Glutamatergic neuron (in vitro differentiated cells): ENCODE results near the gene LHX3. TPM values are rescaled to one million over a fixed set of nuclear protein-coding genes. Genes with fewer than 3 reads are reported as not detected.

ENCODE experiments used
- DNase-seq: peaks from one replicate; pipeline ENCODE4 v3.0.0; 2022
- H3K27ac Mint-ChIP-seq: one replicate; pipeline ENCODE4 v1.8.0; 2020; ENCODE audit warnings: mild to moderate bottlenecking, mixed read lengths, inconsistent platforms; ENCODE audit not compliant: unreplicated experiment
- H3K27me3 Mint-ChIP-seq: one replicate; pipeline ENCODE4 v1.8.0; 2020; ENCODE audit warnings: mild to moderate bottlenecking, moderate library complexity, mixed read lengths, inconsistent platforms; ENCODE audit not compliant: unreplicated experiment
- H3K36me3 Mint-ChIP-seq: one replicate; pipeline ENCODE4 v1.8.0; 2020; ENCODE audit warnings: mild to moderate bottlenecking, mixed read lengths, inconsistent platforms; ENCODE audit not compliant: unreplicated experiment
- H3K4me1 Mint-ChIP-seq: one replicate; pipeline ENCODE4 v1.8.0; 2020; ENCODE audit warnings: mild to moderate bottlenecking, low read depth, mixed read lengths, inconsistent platforms; ENCODE audit not compliant: unreplicated experiment
- H3K4me3 Mint-ChIP-seq: one replicate; pipeline ENCODE4 v1.8.0; 2020; ENCODE audit warnings: mild to moderate bottlenecking, mixed read lengths, inconsistent platforms; ENCODE audit not compliant: unreplicated experiment
- H3K9me3 Mint-ChIP-seq: one replicate; pipeline ENCODE4 v1.8.0; 2020; ENCODE audit warnings: mild to moderate bottlenecking, moderate library complexity, mixed read lengths, inconsistent platforms; ENCODE audit not compliant: unreplicated experiment
- total RNA-seq: library from RNA; stranded (reverse); fragmentation: NEBNext Ultra II Directional; extraction: Animal tissue kit (Norgen Biotek cat#: 25700); gene quantifications from one replicate; pipeline ENCODE4 v1.2.1, GENCODE V29; 2021; ENCODE audit not compliant: unreplicated experiment
- TF ChIP-seq, protein P1 (sequence below): fragments of 200-600 bp; sonication (generic); IDR thresholded peaks from one replicate; pipeline ENCODE4 v1.5.0; 2021; ENCODE audit not compliant: partially characterized antibody, unreplicated experiment

Gene LHX3
- total RNA-seq, 1 donor from 2014 or later: 0.81 TPM

DNA sequence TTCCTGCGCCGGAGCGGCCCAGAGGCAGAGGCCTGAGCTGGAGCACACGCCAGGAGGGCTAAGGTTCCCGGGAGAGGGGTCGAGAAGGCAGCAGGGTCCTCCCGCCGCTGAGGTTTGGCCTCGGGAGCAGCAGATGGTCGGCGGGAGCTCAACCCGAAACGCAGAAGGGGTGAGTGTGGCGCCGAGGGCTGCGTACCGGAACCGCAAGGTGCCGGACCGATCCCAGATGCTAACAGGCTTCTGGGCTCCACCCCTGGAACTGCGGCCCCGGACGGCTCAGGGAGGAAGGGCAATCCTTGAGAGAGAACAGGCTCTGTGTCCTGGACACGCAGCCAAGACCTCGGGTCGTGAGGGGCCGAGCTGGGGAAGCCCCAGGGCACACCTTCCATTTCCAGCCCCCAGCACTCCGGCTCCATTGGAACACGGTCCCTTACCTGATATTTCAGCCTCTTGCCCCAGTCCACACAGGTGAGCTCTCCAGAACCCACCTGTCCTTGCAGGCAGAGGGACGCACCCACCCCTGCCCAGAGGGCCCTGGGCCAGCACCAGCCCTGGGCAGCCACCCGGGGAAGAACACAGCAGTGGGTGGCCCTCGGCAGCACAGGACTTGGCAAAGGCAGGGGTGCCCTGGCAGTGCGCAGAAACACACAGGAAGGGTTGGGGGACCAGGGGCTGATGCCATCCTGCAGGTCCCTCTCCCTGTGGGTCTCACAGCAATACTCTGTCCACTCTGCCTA lies 1.4 kb downstream of the LHX3 start:
- TF ChIP-seq, protein P1, sequence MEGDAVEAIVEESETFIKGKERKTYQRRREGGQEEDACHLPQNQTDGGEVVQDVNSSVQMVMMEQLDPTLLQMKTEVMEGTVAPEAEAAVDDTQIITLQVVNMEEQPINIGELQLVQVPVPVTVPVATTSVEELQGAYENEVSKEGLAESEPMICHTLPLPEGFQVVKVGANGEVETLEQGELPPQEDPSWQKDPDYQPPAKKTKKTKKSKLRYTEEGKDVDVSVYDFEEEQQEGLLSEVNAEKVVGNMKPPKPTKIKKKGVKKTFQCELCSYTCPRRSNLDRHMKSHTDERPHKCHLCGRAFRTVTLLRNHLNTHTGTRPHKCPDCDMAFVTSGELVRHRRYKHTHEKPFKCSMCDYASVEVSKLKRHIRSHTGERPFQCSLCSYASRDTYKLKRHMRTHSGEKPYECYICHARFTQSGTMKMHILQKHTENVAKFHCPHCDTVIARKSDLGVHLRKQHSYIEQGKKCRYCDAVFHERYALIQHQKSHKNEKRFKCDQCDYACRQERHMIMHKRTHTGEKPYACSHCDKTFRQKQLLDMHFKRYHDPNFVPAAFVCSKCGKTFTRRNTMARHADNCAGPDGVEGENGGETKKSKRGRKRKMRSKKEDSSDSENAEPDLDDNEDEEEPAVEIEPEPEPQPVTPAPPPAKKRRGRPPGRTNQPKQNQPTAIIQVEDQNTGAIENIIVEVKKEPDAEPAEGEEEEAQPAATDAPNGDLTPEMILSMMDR: no peak
- peaks cover 8% of the 10 kb centered on the region for H3K27me3 Mint-ChIP-seq
- no peaks in the 10 kb centered on the region for H3K36me3 Mint-ChIP-seq
- H3K4me1 Mint-ChIP-seq: peaks cover 15% of the 10 kb centered on the region
- no peak overlapping the region for H3K27ac Mint-ChIP-seq
- no peak for DNase-seq
- peaks cover 6% of the 10 kb centered on the region for H3K9me3 Mint-ChIP-seq
- peak overlapping the region; percentile 30 for H3K4me3 Mint-ChIP-seq

DNA sequence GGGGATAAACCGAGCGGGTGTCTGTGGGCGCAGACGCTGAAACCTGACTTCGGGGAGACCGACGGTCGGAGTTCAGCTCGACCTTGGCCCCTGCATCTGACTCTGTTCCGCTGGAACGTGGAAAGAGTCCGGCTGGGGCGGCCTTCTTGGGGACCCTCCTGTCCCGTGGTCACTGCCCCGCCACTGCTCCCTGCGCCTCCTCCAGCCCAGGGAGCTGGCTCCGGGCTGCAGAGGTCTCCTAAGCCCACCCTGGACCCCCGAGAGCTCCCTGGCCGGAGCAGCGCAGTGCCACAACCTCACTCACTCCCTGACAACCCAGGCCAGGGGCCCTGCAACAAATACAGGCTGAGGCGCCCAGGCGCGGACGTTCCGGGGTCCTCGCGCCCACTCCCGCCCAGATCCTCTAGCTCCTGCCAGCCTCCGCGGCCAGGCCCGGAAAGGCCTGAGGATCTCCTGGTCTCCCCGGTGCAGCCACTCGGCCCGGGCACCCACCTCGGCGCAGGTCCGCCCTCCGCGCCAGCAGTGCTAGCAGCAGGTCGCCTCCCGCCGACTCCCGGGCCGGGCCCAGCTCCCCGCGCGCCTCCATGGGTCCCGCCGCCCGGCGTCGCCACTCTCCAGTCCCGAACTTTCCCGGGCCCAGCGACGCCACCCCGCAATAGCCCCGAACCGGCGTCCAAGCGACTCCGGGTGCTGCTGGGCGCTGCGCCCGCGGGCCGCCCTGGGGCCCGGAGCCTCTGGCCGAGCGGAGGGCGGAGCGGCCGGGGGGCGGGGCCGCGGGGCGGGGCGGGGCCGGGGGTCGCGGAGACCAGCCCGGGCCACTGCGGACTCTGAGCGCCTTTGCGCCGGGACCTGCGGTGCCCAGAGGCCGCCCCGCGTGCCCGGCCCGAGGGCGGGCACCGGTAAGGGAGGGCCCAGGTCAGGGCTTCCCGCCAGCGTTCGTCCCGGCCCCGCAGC lies 2.2 kb downstream of the LHX3 start:
- H3K27me3 Mint-ChIP-seq: peaks cover 12% of the 10 kb centered on the region
- H3K9me3 Mint-ChIP-seq: peaks cover 6% of the 10 kb centered on the region
- DNase-seq: no peak
- H3K27ac Mint-ChIP-seq: no peak overlapping the region
- H3K4me3 Mint-ChIP-seq: no peak overlapping the region
- no peaks in the 10 kb centered on the region for H3K36me3 Mint-ChIP-seq
- TF ChIP-seq, protein P1: no peak
- peaks cover 14% of the 10 kb centered on the region for H3K4me1 Mint-ChIP-seq

DNA sequence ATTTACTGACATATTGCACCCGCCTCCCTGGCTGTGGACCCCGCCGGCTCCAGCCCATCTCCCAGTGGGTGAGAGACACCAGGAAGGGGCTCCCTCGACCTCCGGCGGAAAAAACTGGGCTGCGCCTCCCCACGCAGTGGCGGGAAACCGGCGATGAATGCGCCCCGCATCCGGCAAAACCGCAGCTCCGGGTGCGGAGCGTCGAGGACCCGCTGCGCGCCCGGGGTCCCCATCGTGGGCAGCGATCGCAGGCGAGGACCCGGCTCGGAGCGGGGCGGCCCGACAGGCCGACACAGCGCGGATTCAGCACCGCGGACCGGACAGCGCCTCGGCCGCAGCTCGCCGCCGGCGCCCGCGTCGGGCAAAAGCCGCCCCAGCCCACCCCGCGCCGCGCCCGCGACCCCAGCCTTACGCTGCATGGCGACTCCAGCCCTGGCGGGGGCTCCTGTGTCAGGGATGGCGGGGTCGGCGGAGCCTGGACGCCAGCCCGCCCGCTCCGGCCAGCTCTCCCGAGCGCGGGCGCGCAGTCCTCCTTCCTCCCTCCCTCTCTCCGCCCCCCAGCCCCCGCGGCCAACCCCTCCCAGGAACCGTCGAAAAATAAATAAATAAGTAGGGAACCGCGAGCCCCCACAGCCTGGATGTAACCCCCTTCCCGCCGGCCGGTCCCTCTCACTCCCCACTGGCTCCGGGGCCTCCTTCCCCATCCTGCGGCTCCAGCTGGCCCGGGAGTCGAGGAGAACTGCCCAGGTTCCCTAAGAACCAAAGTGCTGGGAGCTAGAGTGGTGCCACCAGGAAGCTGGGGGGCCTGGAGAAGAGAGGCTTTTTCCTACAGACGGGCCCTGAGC lies 3.1 kb downstream of the LHX3 start:
- DNase-seq: no peak
- Mint-ChIP-seq H3K4me1 (peaks cover 5% of the 10 kb centered on the region), H3K27me3 (peaks cover 11% of the 10 kb centered on the region), H3K4me3 (no peak overlapping the region), H3K27ac (no peak overlapping the region), H3K9me3 (peaks cover 2% of the 10 kb centered on the region), H3K36me3 (no peaks in the 10 kb centered on the region)
- TF ChIP-seq, protein P1: no peak

DNA sequence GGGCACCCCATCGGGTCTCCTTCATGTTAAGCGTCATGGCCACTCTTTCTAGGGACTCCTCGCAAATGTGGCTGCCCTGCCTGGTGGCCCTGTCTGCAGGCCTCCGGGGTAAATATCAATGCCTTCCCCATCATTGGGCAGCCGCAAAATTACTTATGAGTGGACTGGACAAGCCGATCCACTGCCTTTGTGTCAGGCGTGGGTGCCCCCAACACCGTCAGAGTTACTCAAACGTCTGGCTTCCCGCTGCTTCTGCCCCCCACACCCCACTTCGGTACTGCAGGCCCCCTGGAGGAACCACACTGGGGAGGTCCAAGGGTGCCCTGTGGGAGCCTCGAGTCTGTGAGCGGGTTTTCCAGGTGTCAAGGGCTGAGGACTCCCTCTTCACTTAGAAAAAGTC lies 3.8 kb downstream of the LHX3 start:
- TF ChIP-seq, protein P1: no peak
- H3K4me1 Mint-ChIP-seq: peaks cover 3% of the 10 kb centered on the region
- no peak overlapping the region for H3K27ac Mint-ChIP-seq
- no peak overlapping the region for H3K4me3 Mint-ChIP-seq
- no peak for DNase-seq
- peaks cover 12% of the 10 kb centered on the region for H3K27me3 Mint-ChIP-seq
- no peaks in the 10 kb centered on the region for H3K36me3 Mint-ChIP-seq
- peaks cover 2% of the 10 kb centered on the region for H3K9me3 Mint-ChIP-seq
